ENCODE results near the gene SEMA6B. TPM values are rescaled to one million over a fixed set of nuclear protein-coding genes. Genes with fewer than 3 reads are reported as not detected.

The SEMA6B gene
- total and polyA plus RNA-seq, 10 of the 15 experiments (the other 5 are each of a cell fraction or from before 2014, with no cell fraction given): 0.13 TPM; not detected in 9

GRCh38 chr19:4505570-4506448 is 53.7 kb downstream of the SEMA6B start (continued):
- TF ChIP-seq EGR1 (IDR thresholded peaks at IDR 0.05; ENCODE audit: borderline replicate concordance in 1 of 2, low read depth in 2 of 2, low read length in 2 of 2): no peak
- TF ChIP-seq HSF1 (IDR thresholded peaks at IDR 0.05; ENCODE audit: low read depth, low read length): no peak
- TF ChIP-seq NFYA (IDR thresholded peaks at IDR 0.05; ENCODE audit: borderline replicate concordance, low read depth, low read length): no peak
- no peak for TF ChIP-seq BCL3 (IDR thresholded peaks at IDR 0.05; ENCODE audit: borderline replicate concordance, insufficient read depth, low read depth, low read length, poor library complexity, severe bottlenecking)

DNA sequence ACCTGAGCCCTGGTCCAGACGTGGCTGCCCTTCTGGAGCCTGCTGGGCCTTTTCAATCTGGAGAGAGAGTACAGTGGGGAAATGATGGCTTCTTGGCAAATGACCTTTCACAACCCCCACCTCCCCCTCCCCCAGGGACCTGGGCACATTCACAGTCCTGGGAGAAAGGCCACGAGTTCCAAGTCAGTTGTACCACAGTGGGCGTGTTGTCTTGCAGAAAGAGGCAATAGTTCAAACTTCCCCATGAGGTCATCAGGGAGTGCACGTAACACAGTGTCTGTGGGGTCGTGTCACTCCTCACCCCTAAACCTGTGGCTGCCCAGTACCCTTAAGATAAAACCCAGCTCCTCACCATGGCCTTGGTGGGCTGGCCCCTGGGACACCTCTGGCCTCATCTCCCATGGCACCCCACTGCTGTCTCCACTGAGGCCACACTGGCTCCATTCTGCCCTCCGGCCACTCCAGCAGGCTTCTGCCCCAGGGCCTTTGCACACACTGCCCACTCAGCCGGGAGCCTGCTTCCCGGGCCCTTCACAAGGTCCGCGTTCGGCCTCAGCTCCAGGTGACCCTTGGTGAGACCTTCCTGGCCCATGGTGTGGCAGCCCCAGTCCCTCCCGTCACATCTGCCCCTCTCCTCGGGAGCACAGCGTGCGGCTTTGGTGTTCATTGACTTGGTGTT is 54.5 kb downstream of the SEMA6B start:
- H2AFZ ChIP-seq (ENCODE audit: control insufficient read depth, low read depth, low read length): no peak overlapping the region
- no peak for DNase-seq (ENCODE audit: low read depth, low spot score)
- intact Hi-C loops (cut with micrococcal nuclease; ENCODE audit: unreplicated experiment): no loop called here
- WGBS (ENCODE audit: insufficient coverage, insufficient replicate concordance, low lambda C conversion rate, missing lambda C conversion rate): 73% methylated on average over 15 of the region's 15 CpGs
- no peak overlapping the region for H3K9ac ChIP-seq (ENCODE audit: control insufficient read depth, insufficient read depth, low read length)
- RAD21 ChIA-PET (ENCODE audit: unreplicated experiment): no interaction called here
- CTCF ChIA-PET: no interaction called here
- no peak for FAIRE-seq
- H3K27me3 ChIP-seq (replicated peaks in 1 of 2; ENCODE audit: control insufficient read depth in 2 of 2, insufficient read depth in 2 of 2, low read length in 1 of 2): no peaks in the 10 kb centered on the region
- BruUV-seq (replicated peaks): no TSS peak
- H3K36me3 ChIP-seq (ENCODE audit: control insufficient read depth in 2 of 2, insufficient read depth in 2 of 2, low read length in 1 of 2): no peaks in the 10 kb centered on the region; a peak in 1 of 4 replicates
- no peak overlapping the region for H3K27ac ChIP-seq (ENCODE audit: control insufficient read depth, insufficient read depth)
- H3K9me3 ChIP-seq (replicated peaks; ENCODE audit: control insufficient read depth, insufficient read depth, low read length): no peaks in the 10 kb centered on the region
- no peak for ATAC-seq
- POLR2A ChIA-PET: no interaction called here
- H3K4me1 ChIP-seq (ENCODE audit: control insufficient read depth, insufficient read depth, low read length): no peaks in the 10 kb centered on the region
- SMC1A ChIA-PET (ENCODE audit: uncharacterized antibody, unreplicated experiment): no interaction called here
- no peaks in the 10 kb centered on the region for H3K79me2 ChIP-seq (ENCODE audit: control insufficient read depth, insufficient read depth, low read length)
- H4K20me1 ChIP-seq (ENCODE audit: control insufficient read depth, insufficient read depth): no peaks in the 10 kb centered on the region
- H3K4me3 ChIP-seq: no peak overlapping the region
- in situ Hi-C loops (cut with MboI): no loop called here
- no peak overlapping the region for H3K4me2 ChIP-seq (ENCODE audit: control insufficient read depth, insufficient read depth)
- TF ChIP-seq RCOR1 (conservative IDR thresholded peaks at IDR 0.05; ENCODE audit: low read depth, low read length): no peak
- no peak for TF ChIP-seq GATAD2B (conservative IDR thresholded peaks at IDR 0.05; ENCODE audit: low read depth)
- TF ChIP-seq EP300 (IDR thresholded peaks at IDR 0.05; ENCODE audit: borderline replicate concordance in 1 of 2, control insufficient read depth in 1 of 2, low read depth in 2 of 2, low read length in 2 of 2): no peak
- TF ChIP-seq POLR2AphosphoS2 (IDR thresholded peaks at IDR 0.05; ENCODE audit: low read depth, low read length): no peak
- TF ChIP-seq CBX3 (IDR thresholded peaks at IDR 0.05; ENCODE audit: borderline replicate concordance, low read depth): no peak
- TF ChIP-seq MEF2B (IDR thresholded peaks at IDR 0.05; ENCODE audit: partially characterized antibody, poor library complexity, severe bottlenecking): no peak
- TF ChIP-seq, protein P1, sequence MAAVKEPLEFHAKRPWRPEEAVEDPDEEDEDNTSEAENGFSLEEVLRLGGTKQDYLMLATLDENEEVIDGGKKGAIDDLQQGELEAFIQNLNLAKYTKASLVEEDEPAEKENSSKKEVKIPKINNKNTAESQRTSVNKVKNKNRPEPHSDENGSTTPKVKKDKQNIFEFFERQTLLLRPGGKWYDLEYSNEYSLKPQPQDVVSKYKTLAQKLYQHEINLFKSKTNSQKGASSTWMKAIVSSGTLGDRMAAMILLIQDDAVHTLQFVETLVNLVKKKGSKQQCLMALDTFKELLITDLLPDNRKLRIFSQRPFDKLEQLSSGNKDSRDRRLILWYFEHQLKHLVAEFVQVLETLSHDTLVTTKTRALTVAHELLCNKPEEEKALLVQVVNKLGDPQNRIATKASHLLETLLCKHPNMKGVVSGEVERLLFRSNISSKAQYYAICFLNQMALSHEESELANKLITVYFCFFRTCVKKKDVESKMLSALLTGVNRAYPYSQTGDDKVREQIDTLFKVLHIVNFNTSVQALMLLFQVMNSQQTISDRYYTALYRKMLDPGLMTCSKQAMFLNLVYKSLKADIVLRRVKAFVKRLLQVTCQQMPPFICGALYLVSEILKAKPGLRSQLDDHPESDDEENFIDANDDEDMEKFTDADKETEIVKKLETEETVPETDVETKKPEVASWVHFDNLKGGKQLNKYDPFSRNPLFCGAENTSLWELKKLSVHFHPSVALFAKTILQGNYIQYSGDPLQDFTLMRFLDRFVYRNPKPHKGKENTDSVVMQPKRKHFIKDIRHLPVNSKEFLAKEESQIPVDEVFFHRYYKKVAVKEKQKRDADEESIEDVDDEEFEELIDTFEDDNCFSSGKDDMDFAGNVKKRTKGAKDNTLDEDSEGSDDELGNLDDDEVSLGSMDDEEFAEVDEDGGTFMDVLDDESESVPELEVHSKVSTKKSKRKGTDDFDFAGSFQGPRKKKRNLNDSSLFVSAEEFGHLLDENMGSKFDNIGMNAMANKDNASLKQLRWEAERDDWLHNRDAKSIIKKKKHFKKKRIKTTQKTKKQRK (IDR thresholded peaks at IDR 0.05; ENCODE audit: low read depth, low read length): no peak
- TF ChIP-seq STAT3 (IDR thresholded peaks at IDR 0.05; ENCODE audit: low read depth, low read length): no peak

All from GM12878 (cell line).